Neutrophil (primary cell): ENCODE data around the gene OBSCN.

ENCODE experiments used
- H3K27ac ChIP-seq: fragments of 200-600 bp; sonication (generic); 2 replicates; pipeline ENCODE4 v1.5.1; 2016; ENCODE audit warnings: mild to moderate bottlenecking, moderate library complexity
- H3K27me3 ChIP-seq: fragments of 200-600 bp; sonication (generic); 2 replicates; pipeline ENCODE4 v1.6.0; 2016; ENCODE audit warnings: mild to moderate bottlenecking
- H3K36me3 ChIP-seq: fragments of 200-600 bp; sonication (generic); 2 replicates; pipeline ENCODE4 v1.5.1; 2017
- H3K4me1 ChIP-seq, 2 experiments: fragments of 200-600 bp in 1 of 2; sonication (generic) in 1 of 2; 1 replicate in 1 of 2; 2 replicates in 1 of 2; pipeline versions ENCODE4 v1.5.1 to v1.6.1; 2013 to 2016; ENCODE audit warnings: low read depth in 1 of 2, low read length in 1 of 2, mild to moderate bottlenecking in 1 of 2, moderate library complexity in 1 of 2; ENCODE audit not compliant: control insufficient read depth in 1 of 2, insufficient read depth in 1 of 2
- H3K4me3 ChIP-seq, 2 experiments: fragments of 200-600 bp in 1 of 2; sonication (generic) in 1 of 2; 1 replicate in 1 of 2; 2 replicates in 1 of 2; pipeline ENCODE4 v1.5.1; 2013 to 2016; ENCODE audit warnings: low read depth in 1 of 2, low read length in 1 of 2, mild to moderate bottlenecking in 1 of 2, moderate library complexity in 1 of 2
- H3K9me3 ChIP-seq: fragments of 200-600 bp; sonication (generic); 2 replicates; pipeline ENCODE4 v1.5.1; 2016
- TF ChIP-seq, protein P1 (sequence below): fragments of 200-600 bp; sonication (generic); IDR thresholded peaks from 2 replicates; pipeline ENCODE4 v1.5.1; 2016; ENCODE audit warnings: antibody characterized with exemption

The OBSCN gene

GRCh38 chr1:228391411-228392020 is 183.7 kb downstream of the OBSCN start:
- Histone ChIP-seq H3K9me3 (no peaks in the 10 kb centered on the region), H3K27ac (no peak overlapping the region), H3K27me3 (no peaks in the 10 kb centered on the region), H3K4me1 (no peaks in the 10 kb centered on the region), H3K36me3 (peaks cover 53% of the 10 kb centered on the region), H3K4me3 (no peak overlapping the region)
- TF ChIP-seq, protein P1, sequence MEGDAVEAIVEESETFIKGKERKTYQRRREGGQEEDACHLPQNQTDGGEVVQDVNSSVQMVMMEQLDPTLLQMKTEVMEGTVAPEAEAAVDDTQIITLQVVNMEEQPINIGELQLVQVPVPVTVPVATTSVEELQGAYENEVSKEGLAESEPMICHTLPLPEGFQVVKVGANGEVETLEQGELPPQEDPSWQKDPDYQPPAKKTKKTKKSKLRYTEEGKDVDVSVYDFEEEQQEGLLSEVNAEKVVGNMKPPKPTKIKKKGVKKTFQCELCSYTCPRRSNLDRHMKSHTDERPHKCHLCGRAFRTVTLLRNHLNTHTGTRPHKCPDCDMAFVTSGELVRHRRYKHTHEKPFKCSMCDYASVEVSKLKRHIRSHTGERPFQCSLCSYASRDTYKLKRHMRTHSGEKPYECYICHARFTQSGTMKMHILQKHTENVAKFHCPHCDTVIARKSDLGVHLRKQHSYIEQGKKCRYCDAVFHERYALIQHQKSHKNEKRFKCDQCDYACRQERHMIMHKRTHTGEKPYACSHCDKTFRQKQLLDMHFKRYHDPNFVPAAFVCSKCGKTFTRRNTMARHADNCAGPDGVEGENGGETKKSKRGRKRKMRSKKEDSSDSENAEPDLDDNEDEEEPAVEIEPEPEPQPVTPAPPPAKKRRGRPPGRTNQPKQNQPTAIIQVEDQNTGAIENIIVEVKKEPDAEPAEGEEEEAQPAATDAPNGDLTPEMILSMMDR = no peak

DNA sequence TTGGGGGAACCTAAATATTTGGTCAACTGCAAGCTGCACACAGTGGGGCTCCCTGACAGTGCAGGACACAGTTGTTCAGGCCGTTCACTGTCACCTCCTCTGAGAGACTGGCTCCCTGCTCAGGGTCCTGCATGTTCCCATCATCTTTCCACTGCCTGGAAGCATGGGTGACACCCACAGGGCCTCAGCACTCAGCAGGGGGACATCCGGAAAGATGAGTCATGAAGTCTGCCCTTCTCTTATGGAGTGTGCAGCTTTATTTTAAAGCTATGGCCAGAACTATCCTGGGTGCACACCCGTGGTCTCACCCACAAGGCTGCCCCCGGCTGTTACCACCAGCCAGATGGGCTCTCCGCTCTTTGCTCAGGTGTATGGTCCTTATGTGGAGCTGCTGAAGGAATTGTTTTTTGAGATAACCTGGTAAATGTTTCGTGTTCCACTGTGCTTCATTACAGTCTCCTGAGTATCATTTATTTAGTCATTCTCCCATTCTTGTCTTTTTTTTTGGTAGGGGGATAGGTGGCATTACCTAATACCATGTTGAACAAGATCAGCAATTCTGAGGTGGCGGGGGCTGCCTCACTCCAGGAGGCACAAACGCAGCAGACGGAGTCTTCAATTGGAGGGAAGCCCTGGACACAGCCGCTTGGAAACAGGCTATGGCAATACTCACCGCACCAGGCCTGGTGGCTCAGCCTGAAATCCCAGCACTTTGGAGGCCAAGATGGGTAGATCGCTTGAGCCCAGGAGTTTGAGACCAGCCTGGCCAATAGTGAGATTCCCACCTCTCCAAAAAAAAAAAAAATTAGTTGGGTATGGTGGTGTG is 184.5 kb downstream of the OBSCN start:
- no peak overlapping the region for H3K27ac ChIP-seq
- no peak overlapping the region for H3K4me3 ChIP-seq
- TF ChIP-seq, protein P1 = no peak
- no peaks in the 10 kb centered on the region for H3K27me3 ChIP-seq
- peaks cover 61% of the 10 kb centered on the region for H3K36me3 ChIP-seq
- no peaks in the 10 kb centered on the region for H3K4me1 ChIP-seq
- H3K9me3 ChIP-seq = no peaks in the 10 kb centered on the region

DNA sequence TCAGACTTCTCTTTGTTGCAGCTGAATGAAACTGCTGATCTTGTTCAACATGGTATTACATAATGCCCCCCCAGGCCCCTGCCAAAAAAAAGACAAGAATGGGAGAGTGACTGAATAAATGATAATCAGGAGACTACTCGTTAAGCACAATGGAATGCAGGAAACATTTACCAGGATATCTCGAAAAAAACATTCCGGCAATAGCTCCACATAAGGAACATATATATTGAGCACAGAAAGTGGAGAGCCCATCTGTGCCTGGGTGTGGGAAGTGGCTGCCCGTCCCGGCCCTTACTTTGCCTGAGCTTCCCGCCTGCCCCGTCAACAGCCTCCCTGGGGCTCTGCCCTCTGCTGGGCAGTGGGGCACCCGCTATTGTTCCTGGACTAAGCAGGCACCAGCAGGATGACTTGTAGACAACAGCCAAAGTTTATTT is 185.4 kb downstream of the OBSCN start:
- no peak overlapping the region for H3K27ac ChIP-seq
- H3K36me3 ChIP-seq = peaks cover 71% of the 10 kb centered on the region
- no peaks in the 10 kb centered on the region for H3K4me1 ChIP-seq

DNA sequence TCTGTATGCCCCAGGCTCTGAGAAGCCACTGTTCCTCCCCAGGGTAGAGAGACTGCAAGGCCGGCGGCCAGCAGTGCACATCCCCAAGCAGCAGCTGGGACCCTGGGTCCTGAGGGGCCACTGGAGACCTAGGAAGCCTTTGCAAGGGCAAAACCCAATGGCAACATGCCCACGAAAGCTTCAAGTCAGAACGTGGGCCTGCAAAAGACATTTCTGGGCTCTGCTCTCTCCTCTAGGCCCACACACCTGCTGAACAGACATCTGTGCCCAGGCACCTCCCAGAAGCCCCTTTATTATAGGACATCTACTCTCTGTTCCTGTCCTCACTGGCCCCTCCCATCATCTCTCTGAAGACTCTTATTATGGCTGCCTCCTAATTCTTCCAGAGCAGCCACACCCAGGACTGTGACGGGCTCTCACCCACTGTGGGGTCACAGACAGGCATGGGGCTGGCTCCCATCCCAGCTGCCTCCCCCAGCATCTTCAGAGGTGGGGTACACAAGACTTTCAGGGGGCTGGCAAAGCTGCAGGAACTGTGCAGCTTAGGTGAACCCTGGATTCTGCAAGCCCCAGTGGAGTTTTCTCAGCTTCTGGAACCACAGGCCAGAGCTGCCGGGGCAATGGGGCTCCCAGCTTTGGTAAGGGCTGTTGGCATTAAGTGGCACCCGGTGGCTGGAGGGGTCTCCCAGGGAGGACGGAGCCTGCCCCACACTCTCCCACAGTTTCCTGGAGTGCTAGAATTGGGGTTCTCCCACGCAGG is 186.1 kb downstream of the OBSCN start:
- H3K27me3 ChIP-seq = no peaks in the 10 kb centered on the region
- H3K4me1 ChIP-seq = no peaks in the 10 kb centered on the region
- H3K27ac ChIP-seq = no peak overlapping the region
- no peak overlapping the region for H3K4me3 ChIP-seq
- peaks cover 78% of the 10 kb centered on the region for H3K36me3 ChIP-seq
- H3K9me3 ChIP-seq = no peaks in the 10 kb centered on the region
- TF ChIP-seq, protein P1 = no peak

More for the DNA sequence above, 185.4 kb downstream of the OBSCN start:
- H3K27me3 ChIP-seq = no peaks in the 10 kb centered on the region
- no peaks in the 10 kb centered on the region for H3K9me3 ChIP-seq
- H3K4me3 ChIP-seq = no peak overlapping the region
- TF ChIP-seq, protein P1 = no peak

DNA sequence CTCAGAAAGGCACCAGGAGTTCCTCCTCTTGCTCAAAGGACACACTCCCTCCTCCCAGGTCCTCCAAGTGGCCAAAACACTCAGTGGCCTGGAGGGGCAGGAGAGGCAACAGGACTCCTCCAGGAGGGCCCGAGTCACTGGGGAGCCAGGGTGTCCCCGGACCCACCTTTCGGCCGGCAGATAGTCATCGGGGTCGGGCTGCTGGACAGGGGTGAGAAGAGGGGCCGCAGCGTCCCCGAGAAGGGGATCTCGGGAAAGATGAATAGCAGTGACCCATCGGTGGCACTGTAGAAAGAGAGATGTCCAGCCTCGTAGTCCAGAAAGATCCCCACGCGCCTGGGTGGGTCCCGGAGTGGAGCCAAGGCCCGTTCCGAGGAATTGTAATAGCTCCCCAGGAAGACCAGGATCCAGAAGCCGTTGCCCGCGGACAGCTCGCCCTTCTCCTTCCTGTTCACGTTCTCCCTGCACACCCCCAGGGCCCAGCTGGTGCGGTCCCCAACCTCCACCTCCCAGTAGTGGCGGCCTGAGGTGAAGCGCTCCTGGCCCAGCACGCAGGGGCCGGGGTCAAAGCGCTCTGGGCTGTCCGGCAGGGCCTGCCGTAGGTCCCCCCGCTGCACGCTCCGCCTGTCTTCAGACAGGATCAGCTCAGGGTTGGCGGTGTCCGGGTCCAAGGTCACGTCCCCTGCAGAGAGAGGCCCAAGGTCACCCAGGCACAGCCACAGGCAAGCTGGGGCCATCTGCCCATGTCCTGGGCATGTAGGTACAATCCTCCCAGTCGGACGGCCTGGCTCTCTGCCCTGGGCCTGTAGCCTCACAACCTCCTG is 186.9 kb downstream of the OBSCN start:
- no peak overlapping the region for H3K4me3 ChIP-seq
- H3K27ac ChIP-seq = no peak overlapping the region
- TF ChIP-seq, protein P1 = no peak
- no peaks in the 10 kb centered on the region for H3K4me1 ChIP-seq
- H3K9me3 ChIP-seq = no peaks in the 10 kb centered on the region
- H3K27me3 ChIP-seq = no peaks in the 10 kb centered on the region
- H3K36me3 ChIP-seq = peaks cover 86% of the 10 kb centered on the region
